ENCODE results near the gene SYT1. TPM values are rescaled to one million over a fixed set of nuclear protein-coding genes. Genes with fewer than 3 reads are reported as not detected.

The SYT1 gene
- polyA plus RNA-seq, 3 donors, result 21.3 to 22.8 (median 22.0) TPM

GRCh38 chr12:79299447-79300198, 435.0 kb downstream of the SYT1 start:
- DNase-seq (ENCODE audit: extremely low read depth in 1 of 11, low read depth in 9 of 11, low spot score in 4 of 11), result no peak

- no peak for DNase-seq (ENCODE audit: extremely low read depth in 1 of 11, low read depth in 9 of 11, low spot score in 4 of 11)
Measured at GRCh38 chr12:79300199-79300568, 435.6 kb downstream of the SYT1 start.

GRCh38 chr12:79301181-79301580, 436.6 kb downstream of the SYT1 start:
- DNase-seq (ENCODE audit: extremely low read depth in 1 of 11, low read depth in 9 of 11, low spot score in 4 of 11), result no peak

- no peak for DNase-seq (ENCODE audit: extremely low read depth in 1 of 11, low read depth in 9 of 11, low spot score in 4 of 11)
Measured at GRCh38 chr12:79302162-79302814, 437.7 kb downstream of the SYT1 start.

- DNase-seq (ENCODE audit: extremely low read depth in 1 of 11, low read depth in 9 of 11, low spot score in 4 of 11), result no peak
Measured at GRCh38 chr12:79307340-79307739, 442.8 kb downstream of the SYT1 start.

- DNase-seq (ENCODE audit: extremely low read depth in 1 of 11, low read depth in 9 of 11, low spot score in 4 of 11), result no peak
Measured at GRCh38 chr12:79309039-79309438, 444.5 kb downstream of the SYT1 start.

GRCh38 chr12:79317179-79317847, 452.7 kb downstream of the SYT1 start:
- peak in 2 of 11 donors; percentile 6 to 8 for DNase-seq (ENCODE audit: extremely low read depth in 1 of 11, low read depth in 9 of 11, low spot score in 4 of 11)

- no peak for DNase-seq (ENCODE audit: extremely low read depth in 1 of 11, low read depth in 9 of 11, low spot score in 4 of 11)
Measured at GRCh38 chr12:79322905-79323304, 458.3 kb downstream of the SYT1 start.

GRCh38 chr12:79324571-79324970, 460.0 kb downstream of the SYT1 start:
- no peak for DNase-seq (ENCODE audit: extremely low read depth in 1 of 11, low read depth in 9 of 11, low spot score in 4 of 11)

GRCh38 chr12:79326222-79326621, 461.6 kb downstream of the SYT1 start:
- DNase-seq (ENCODE audit: extremely low read depth in 1 of 11, low read depth in 9 of 11, low spot score in 4 of 11), result no peak

GRCh38 chr12:79326663-79327062, 462.1 kb downstream of the SYT1 start:
- no peak for DNase-seq (ENCODE audit: extremely low read depth in 1 of 11, low read depth in 9 of 11, low spot score in 4 of 11)

- DNase-seq (ENCODE audit: extremely low read depth in 1 of 11, low read depth in 9 of 11, low spot score in 4 of 11), result no peak
Measured at GRCh38 chr12:79327465-79327864, 462.9 kb downstream of the SYT1 start.

- DNase-seq (ENCODE audit: extremely low read depth in 1 of 11, low read depth in 9 of 11, low spot score in 4 of 11), result no peak
Measured at GRCh38 chr12:79329933-79330332, 465.4 kb downstream of the SYT1 start.

GRCh38 chr12:79331870-79332269, 467.3 kb downstream of the SYT1 start:
- DNase-seq (ENCODE audit: extremely low read depth in 1 of 11, low read depth in 9 of 11, low spot score in 4 of 11), result no peak

- DNase-seq (ENCODE audit: extremely low read depth in 1 of 11, low read depth in 9 of 11, low spot score in 4 of 11), result no peak
Measured at GRCh38 chr12:79333144-79333543, 468.6 kb downstream of the SYT1 start.

- DNase-seq (ENCODE audit: extremely low read depth in 1 of 11, low read depth in 9 of 11, low spot score in 4 of 11), result no peak
Measured at GRCh38 chr12:79337662-79338290, 473.2 kb downstream of the SYT1 start.

- DNase-seq (ENCODE audit: extremely low read depth in 1 of 11, low read depth in 9 of 11, low spot score in 4 of 11), result peak in 9 of 11 donors; percentile 4 to 49 (median 13)
Measured at GRCh38 chr12:79344855-79345847, 480.6 kb downstream of the SYT1 start.

- no peak for DNase-seq (ENCODE audit: extremely low read depth in 1 of 11, low read depth in 9 of 11, low spot score in 4 of 11)
Measured at GRCh38 chr12:79347866-79348265, 483.3 kb downstream of the SYT1 start.

GRCh38 chr12:79351251-79351650, 486.7 kb downstream of the SYT1 start:
- no peak for DNase-seq (ENCODE audit: extremely low read depth in 1 of 11, low read depth in 9 of 11, low spot score in 4 of 11)

Data from renal cortex interstitium (tissue), 11 donors.